Measurements from ENCODE around the gene LSM10. TPM values are rescaled to one million over a fixed set of nuclear protein-coding genes. Genes with fewer than 3 reads are reported as not detected.

Gene LSM10
- total RNA-seq, 4 donors from 2014 or later: 19.1 to 52.7 (median 49.0) TPM

- TF ChIP-seq CTCF (IDR thresholded peaks at IDR 0.05): no peak
- no peak for TF ChIP-seq POLR2A (IDR thresholded peaks at IDR 0.05)
- DNase-seq: no peak
- Histone ChIP-seq H3K4me1 (peaks cover 0 to 4% of the 10 kb centered on the region in 2 donors), H3K27ac (no peak overlapping the region), H3K36me3 (peaks cover 16 to 25% of the 10 kb centered on the region in 2 donors), H3K27me3 (no peaks in the 10 kb centered on the region), H3K9me3 (no peaks in the 10 kb centered on the region), H3K4me3 (replicated peaks in 1 of 3) (no peak overlapping the region)
- intact Hi-C loops (cut with DNase I): loop anchor here (2.0 to 10.0 kb wide), 2 partner anchors 78 to 326 kb away; no protein-coding TSS in a partner anchor
- 59 to 62% methylated on average over 5 of the region's 5 CpGs for WGBS, 2 donors
Measured at GRCh38 chr1:36420409-36420808, 22.7 kb upstream of the LSM10 start.

- Histone ChIP-seq H3K4me1 (peaks cover 0 to 4% of the 10 kb centered on the region in 2 donors), H3K9me3 (no peaks in the 10 kb centered on the region), H3K27ac (no peak overlapping the region), H3K36me3 (peaks cover 16 to 25% of the 10 kb centered on the region in 2 donors), H3K4me3 (replicated peaks in 1 of 3) (no peak overlapping the region), H3K27me3 (no peaks in the 10 kb centered on the region)
- 86% methylated on average over 4 of the region's 4 CpGs for WGBS, 2 donors
- TF ChIP-seq POLR2A (IDR thresholded peaks at IDR 0.05) (no peak), CTCF (IDR thresholded peaks at IDR 0.05) (no peak)
- no peak for DNase-seq
- intact Hi-C loops (cut with DNase I): no loop called here
Measured at GRCh38 chr1:36419569-36419968, 21.9 kb upstream of the LSM10 start.

- Histone ChIP-seq H3K27ac (no peak overlapping the region), H3K4me3 (replicated peaks in 1 of 3) (no peak overlapping the region), H3K27me3 (no peaks in the 10 kb centered on the region), H3K9me3 (no peaks in the 10 kb centered on the region), H3K36me3 (peaks cover 16 to 25% of the 10 kb centered on the region in 2 donors), H3K4me1 (peaks cover 0 to 4% of the 10 kb centered on the region in 2 donors)
- TF ChIP-seq CTCF (IDR thresholded peaks at IDR 0.05): no peak
- 88 to 93% methylated on average over 3 of the region's 3 CpGs for WGBS, 2 donors
- DNase-seq: no peak
- intact Hi-C loops (cut with DNase I): no loop called here
Measured at GRCh38 chr1:36419140-36419539, 21.4 kb upstream of the LSM10 start.

- Histone ChIP-seq H3K36me3 (peaks cover 16 to 20% of the 10 kb centered on the region in 2 donors), H3K4me1 (peaks cover 0 to 4% of the 10 kb centered on the region in 2 donors), H3K9me3 (no peaks in the 10 kb centered on the region), H3K27ac (no peak overlapping the region), H3K27me3 (no peaks in the 10 kb centered on the region), H3K4me3 (replicated peaks in 1 of 3) (no peak overlapping the region)
- TF ChIP-seq CTCF (IDR thresholded peaks at IDR 0.05) (no peak), POLR2A (IDR thresholded peaks at IDR 0.05) (no peak)
- WGBS, 2 donors: 87 to 95% methylated on average over 9 of the region's 9 CpGs
- intact Hi-C loops (cut with DNase I): no loop called here
- DNase-seq: no peak
Measured at GRCh38 chr1:36417931-36418330, 20.2 kb upstream of the LSM10 start.

GRCh38 chr1:36415661-36416326, 18.1 kb upstream of the LSM10 start:
- Histone ChIP-seq H3K4me1 (peaks cover 0 to 11% of the 10 kb centered on the region in 2 donors), H3K4me3 (replicated peaks in 1 of 3) (no peak overlapping the region), H3K9me3 (no peaks in the 10 kb centered on the region), H3K36me3 (peaks cover 0 to 11% of the 10 kb centered on the region in 2 donors), H3K27ac (no peak overlapping the region), H3K27me3 (no peaks in the 10 kb centered on the region)
- intact Hi-C loops (cut with DNase I): no loop called here
- TF ChIP-seq POLR2A (IDR thresholded peaks at IDR 0.05) (no peak), CTCF (IDR thresholded peaks at IDR 0.05) (no peak)
- 89 to 93% methylated on average over 15 of the region's 15 CpGs for WGBS, 2 donors
- DNase-seq: no peak
